OCI-LY7 (cell line): Measurements from ENCODE around the gene SCFD2.

Experiments used
- EZH2phosphoT487 ChIP-seq: fragments of 200-600 bp; sonication (generic); IDR thresholded peaks from 2 replicates; pipeline ENCODE4 v1.6.1; 2018; ENCODE audit warnings: low read depth, borderline replicate concordance, mild to moderate bottlenecking, mixed run types, antibody characterized with exemption, low read length, moderate library complexity, mixed read lengths
- TF ChIP-seq, protein P1 (sequence below): fragments of 200-600 bp; sonication (generic); conservative IDR thresholded peaks from 2 replicates; pipeline ENCODE4 v1.5.1; 2014; ENCODE audit warnings: mild to moderate bottlenecking, antibody characterized with exemption, low read length, moderate library complexity, mixed read lengths

DNA sequence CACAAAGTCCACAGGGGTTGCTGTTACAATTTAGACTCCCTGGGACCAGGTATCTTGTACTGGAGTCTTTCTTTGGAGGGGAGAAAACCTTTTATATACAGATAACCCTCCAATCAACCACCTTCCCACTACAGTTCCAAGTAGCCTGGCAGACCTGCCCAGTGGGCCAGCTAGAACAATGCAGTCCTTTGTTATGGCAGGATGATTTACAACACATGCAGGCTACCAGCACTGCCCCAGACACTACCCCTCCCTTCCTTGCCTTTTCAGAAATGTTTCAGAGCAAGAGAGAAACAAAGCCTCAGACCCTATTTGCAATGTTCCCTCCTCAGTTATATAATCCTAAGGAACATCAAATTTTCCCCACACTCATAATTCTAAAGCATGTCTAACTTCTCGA, 492.7 kb downstream of the SCFD2 start:
- TF ChIP-seq, protein P1, sequence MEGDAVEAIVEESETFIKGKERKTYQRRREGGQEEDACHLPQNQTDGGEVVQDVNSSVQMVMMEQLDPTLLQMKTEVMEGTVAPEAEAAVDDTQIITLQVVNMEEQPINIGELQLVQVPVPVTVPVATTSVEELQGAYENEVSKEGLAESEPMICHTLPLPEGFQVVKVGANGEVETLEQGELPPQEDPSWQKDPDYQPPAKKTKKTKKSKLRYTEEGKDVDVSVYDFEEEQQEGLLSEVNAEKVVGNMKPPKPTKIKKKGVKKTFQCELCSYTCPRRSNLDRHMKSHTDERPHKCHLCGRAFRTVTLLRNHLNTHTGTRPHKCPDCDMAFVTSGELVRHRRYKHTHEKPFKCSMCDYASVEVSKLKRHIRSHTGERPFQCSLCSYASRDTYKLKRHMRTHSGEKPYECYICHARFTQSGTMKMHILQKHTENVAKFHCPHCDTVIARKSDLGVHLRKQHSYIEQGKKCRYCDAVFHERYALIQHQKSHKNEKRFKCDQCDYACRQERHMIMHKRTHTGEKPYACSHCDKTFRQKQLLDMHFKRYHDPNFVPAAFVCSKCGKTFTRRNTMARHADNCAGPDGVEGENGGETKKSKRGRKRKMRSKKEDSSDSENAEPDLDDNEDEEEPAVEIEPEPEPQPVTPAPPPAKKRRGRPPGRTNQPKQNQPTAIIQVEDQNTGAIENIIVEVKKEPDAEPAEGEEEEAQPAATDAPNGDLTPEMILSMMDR, result no peak
- TF ChIP-seq EZH2phosphoT487, result no peak
